Frontal cortex (tissue), 4 donors: ENCODE results near the gene GNA12. TPM values are rescaled to one million over a fixed set of nuclear protein-coding genes. Genes with fewer than 3 reads are reported as not detected.

Experiments
- DNase-seq, 2 donors: peaks; one replicate each; pipeline ENCODE4 v3.0.0; 2012; ENCODE audit warnings: low spot score in 2 of 2
- FAIRE-seq: peaks from 2 replicates; lab custom pipeline; 2012; peaks lifted over from hg19 to GRCh38; lab: Jason Lieb, UNC
- total RNA-seq: library from RNA; depleted of rRNA; stranded (reverse); fragments of >200 nt; gene quantifications from one replicate; pipeline ENCODE4 v1.2.3, GENCODE V29; 2014
- donor health status: control.
- donor health status: control.
- donor health status: control.

Gene GNA12
- total RNA-seq, 1 donor from 2014 or later: 11.8 TPM

DNA sequence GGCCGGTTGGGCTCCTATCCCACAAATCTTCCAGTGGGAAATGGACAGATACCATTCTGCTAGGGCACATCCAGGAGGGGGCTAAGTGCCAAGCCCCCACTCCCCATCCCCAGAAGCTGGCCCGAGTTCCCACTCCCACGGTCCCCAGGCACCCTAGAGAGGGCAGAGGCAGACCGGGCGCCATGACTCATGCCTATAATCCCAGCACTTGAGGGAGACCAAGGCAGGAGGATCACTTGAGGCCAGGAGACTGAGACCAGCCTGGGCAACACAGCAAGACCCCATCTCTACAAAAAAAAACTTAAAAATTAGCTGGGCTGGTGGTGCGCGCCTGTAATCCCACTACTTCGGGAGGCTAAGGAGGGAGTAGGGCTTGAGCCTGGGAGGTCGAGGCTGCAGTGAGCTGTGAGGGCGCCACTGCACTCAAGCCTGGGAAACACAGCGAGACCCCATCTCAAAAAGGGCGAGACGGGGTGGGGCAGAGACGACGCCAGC is 870 bp downstream of the GNA12 start:
- FAIRE-seq: no peak
- DNase-seq: no peak

- no peak for DNase-seq
- FAIRE-seq: no peak
Observed at GRCh38 chr7:2841907-2842306, 2.2 kb downstream of the GNA12 start.

DNA sequence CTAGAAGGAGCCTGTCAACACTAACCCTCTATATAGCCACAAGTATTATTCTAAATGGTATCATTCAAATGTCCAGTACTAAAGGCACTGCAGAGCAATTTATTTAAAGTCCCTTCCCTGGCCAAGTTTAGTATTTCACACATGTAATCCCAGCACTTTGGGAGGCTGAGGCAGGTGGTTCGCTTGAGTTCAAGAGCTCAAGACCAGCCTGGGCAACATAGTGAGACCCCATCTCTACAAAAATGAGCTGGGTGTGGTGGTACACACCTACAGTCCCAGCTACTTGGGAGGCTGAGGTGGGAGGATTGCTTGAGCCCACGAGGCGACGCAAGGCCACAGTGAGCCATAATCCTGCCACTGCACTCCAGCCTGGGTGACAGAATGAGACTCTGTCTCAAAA is 3.6 kb downstream of the GNA12 start:
- DNase-seq (no peak), FAIRE-seq (no peak)

DNA sequence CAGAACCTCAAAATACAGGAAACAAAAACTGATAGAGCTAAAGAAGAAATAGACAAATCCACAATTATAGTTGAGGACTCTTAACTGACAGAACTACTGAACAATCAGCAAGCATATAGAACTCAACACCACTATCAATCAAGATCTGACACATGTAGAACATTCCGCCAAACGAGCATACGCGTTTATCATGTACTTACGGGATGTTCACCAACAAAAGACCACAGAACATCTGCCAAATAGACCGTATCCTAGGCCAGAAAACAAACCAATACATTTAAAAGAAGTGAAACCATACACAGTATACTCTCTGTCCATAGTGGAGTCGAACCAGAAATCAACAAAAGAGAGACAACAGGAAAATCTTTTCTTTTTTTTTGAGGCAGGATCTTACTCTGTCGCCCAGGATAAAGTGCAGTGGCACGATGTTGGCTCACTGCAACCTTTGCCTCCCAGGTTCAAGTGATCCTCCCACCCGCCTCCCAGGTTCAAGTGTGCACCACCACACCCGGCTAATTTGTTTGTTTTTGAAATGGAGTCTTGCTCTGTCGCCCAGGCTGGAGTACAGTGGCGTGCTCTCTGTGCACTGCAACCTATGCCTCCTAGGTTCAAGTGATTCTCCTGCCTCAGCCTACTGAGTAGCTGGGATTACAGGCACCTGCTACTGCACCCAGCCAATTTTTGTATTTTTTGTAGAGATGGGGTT is 5.1 kb downstream of the GNA12 start:
- FAIRE-seq: no peak
- DNase-seq: no peak

GRCh38 chr7:2838451-2838850 is 5.7 kb downstream of the GNA12 start:
- no peak for FAIRE-seq

DNA sequence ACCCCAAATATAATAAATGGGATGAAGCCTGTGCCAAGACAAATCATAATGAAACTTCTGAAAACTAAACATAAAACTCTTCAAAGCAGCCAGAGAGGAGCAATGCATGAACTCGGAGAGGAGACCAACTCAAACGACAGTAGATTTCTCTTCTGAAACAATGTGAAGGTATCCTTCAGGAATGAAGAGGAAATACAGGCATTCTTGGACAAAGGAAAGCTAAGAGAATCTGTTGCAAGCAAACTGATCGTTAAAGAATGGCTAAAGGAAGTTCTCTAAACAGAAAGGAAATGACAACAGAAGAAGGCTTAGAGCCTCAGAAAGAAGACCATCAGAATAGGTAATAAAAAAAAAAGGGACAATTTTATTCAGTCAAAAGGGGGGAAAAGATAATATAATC is 6.6 kb downstream of the GNA12 start:
- FAIRE-seq: no peak
- DNase-seq: no peak

More at GRCh38 chr7:2838451-2838850, 5.7 kb downstream of the GNA12 start:
- no peak for DNase-seq

- FAIRE-seq: no peak
Observed at GRCh38 chr7:2834748-2835441, 9.2 kb downstream of the GNA12 start.

GRCh38 chr7:2833083-2833910 is 10.8 kb downstream of the GNA12 start:
- FAIRE-seq (no peak), DNase-seq (no peak)

More at GRCh38 chr7:2834748-2835441, 9.2 kb downstream of the GNA12 start:
- DNase-seq: no peak

DNA sequence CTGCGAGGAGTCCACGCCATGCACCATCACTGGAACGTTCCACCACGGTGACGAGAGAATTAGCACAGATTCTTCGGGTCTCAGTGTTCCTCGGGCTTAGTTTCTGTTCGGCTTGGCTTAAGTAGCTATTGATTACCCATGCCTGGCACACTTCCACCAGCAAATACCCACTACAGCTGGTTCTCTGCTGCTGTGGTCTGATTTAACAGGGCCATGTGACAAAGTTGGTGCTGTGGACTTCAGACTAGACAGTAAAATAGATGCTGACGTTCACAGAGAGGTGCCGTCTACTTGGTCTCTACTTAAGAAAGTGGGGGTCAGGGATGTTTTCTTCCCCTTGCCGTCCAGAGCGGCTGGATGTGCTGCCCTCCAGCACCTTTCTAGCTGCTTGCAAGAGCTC is 11.6 kb downstream of the GNA12 start:
- no peak for FAIRE-seq
- no peak for DNase-seq

- DNase-seq (no peak), FAIRE-seq (no peak)
Observed at GRCh38 chr7:2830609-2831376, 13.3 kb downstream of the GNA12 start.

GRCh38 chr7:2829040-2829439 is 15.1 kb downstream of the GNA12 start:
- no peak for DNase-seq
- FAIRE-seq: no peak

GRCh38 chr7:2826771-2827170 is 17.3 kb downstream of the GNA12 start:
- FAIRE-seq: no peak

DNA sequence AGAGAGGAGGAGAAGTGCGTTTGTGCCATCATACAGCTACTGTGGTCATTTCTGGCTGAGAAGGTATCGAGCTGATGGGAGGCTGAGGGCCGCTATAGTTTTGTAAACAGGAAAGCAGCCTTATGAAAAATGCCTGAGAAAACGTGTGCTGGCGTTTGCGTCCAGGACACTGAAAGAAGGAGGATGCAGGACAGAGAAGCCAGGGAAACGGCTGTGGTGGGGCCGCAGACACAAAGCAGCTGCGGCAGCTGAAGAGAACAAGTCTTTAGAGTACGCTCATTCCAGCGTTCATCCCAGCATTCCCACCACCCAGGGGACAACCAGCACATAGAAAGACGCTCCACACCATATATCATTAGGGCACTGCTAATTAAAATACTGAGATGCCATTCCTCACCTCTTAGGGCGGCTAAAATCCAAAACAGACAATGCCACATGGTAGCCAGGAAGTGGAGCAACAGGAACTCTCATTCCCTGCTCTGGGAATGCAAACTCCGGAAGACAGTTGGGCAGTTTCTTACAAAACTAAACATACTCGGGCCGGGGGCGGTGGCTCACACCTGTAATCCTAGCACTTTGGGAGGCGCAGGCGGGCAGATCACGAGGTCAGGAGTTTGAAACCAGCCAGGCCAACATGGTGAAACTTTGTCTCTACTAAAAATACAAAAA is 18.4 kb downstream of the GNA12 start:
- DNase-seq (no peak), FAIRE-seq (no peak)

More at GRCh38 chr7:2826771-2827170, 17.3 kb downstream of the GNA12 start:
- DNase-seq: no peak

DNA sequence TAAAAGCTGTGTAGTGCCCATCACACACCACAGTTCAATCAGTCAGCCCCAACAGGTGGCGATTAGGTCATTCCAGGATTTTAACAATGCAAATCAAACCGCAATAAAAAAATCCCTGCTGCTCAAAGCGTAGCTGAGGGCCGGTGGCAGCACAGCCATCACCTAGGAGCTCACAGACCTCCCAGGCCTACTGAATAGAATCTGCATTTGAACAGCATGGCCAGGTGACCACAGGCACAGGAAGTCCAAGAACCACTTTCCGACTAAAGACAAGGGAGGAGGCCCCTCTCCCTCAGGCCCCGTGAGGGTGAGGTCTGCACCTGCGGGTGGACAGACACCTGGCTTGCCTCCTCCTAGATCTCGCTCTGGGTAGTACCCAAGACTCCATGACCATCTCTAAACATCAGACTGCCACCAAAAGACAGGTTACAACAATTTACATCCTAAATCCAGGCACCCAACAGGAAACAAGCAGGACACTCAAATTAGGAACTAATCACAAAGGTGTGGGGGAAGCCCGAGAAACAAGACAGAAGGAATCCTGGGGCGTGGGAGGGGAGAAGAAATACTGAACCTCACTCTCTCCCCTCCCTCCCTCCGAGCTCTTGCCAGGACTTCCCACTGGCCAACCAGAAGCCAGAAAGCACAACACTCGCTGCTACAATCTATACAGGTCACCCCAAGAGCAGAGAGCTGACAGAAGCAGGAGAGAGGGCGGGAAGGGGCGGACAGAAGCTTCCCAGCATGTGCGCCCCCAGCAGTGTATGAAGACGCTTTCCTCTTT is 19.2 kb downstream of the GNA12 start:
- no peak for FAIRE-seq
- DNase-seq: no peak

GRCh38 chr7:2824026-2824677 is 20.0 kb downstream of the GNA12 start:
- FAIRE-seq (no peak), DNase-seq (no peak)

GRCh38 chr7:2823130-2823529 is 21.0 kb downstream of the GNA12 start:
- FAIRE-seq: no peak
- no peak for DNase-seq

DNA sequence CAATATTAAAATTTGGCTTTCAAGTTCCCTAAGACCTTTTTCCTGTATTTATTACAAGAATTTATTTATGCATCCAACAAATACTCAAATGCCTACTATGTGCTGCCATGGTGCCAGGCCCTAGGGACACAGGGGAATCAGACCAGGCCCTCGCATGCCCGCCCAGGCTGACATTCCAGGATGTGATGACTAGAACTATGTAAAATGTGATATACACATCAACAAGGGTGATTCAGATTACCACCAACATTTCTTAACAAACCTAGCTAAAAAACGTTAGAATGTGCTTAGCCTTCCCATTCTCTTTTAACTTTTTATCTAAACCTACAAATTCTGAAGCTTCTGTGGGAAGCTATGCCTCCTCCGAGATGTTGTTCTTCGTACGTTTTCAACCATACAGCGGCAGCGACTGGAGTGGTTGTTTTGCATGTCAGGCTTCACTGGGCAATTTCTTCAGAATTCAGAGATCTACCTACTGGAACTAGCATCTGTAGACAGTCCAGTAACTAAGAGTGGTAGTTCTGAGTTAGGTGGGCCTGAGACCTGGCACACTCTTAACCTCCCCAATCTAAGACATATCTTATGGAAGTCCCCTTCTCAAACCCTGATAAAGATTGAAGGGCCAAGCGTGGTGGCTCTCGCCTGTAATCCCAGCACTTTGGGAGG is 22.1 kb downstream of the GNA12 start:
- no peak for DNase-seq
- no peak for FAIRE-seq
